ENCODE data around the gene P2RY14. TPM values are rescaled to one million over a fixed set of nuclear protein-coding genes. Genes with fewer than 3 reads are reported as not detected.

Gene P2RY14
- total RNA-seq, 2 donors from 2014 or later = 1.8 TPM; not detected in 1

DNA sequence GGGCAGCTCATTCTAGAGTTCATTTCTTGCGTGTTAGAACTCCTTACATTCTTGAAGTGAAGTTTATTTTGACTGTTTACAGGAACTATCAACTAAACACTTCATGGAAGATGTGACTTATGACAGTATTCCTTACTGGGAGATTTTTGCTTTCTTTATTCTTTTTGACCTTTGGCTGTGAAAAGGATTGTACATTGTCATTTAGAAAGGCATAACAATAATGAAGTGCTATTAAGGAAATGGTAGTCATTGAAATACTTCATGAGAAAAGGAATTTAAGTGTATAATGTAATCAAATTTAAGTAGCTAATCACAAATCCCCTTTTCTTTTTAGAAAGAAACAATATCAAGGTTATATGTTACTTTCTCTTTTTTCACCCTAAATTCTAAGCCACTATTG, 11.3 kb downstream of the P2RY14 start:
- intact Hi-C loops (cut with DNase I) = loop anchor here (5.0 kb wide), 1 partner anchor 35 kb away; no protein-coding TSS in a partner anchor
- no peak for TF ChIP-seq POLR2A (IDR thresholded peaks at IDR 0.05)
- TF ChIP-seq, protein P1, sequence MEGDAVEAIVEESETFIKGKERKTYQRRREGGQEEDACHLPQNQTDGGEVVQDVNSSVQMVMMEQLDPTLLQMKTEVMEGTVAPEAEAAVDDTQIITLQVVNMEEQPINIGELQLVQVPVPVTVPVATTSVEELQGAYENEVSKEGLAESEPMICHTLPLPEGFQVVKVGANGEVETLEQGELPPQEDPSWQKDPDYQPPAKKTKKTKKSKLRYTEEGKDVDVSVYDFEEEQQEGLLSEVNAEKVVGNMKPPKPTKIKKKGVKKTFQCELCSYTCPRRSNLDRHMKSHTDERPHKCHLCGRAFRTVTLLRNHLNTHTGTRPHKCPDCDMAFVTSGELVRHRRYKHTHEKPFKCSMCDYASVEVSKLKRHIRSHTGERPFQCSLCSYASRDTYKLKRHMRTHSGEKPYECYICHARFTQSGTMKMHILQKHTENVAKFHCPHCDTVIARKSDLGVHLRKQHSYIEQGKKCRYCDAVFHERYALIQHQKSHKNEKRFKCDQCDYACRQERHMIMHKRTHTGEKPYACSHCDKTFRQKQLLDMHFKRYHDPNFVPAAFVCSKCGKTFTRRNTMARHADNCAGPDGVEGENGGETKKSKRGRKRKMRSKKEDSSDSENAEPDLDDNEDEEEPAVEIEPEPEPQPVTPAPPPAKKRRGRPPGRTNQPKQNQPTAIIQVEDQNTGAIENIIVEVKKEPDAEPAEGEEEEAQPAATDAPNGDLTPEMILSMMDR (IDR thresholded peaks at IDR 0.05) = no peak

GRCh38 chr3:151265866-151266265, 12.5 kb downstream of the P2RY14 start:
- Histone ChIP-seq H3K4me1 (no peaks in the 10 kb centered on the region), H3K4me3 (no peak overlapping the region), H3K27me3 (no peaks in the 10 kb centered on the region), H3K36me3 (replicated peaks in 1 of 2; ENCODE audit: insufficient read depth in 1 of 2, low read depth in 2 of 2) (no peaks in the 10 kb centered on the region), H3K9me3 (no peaks in the 10 kb centered on the region), H3K27ac (no peak overlapping the region)
- WGBS, 2 donors = 65 to 74% methylated on average over 5 of the region's 5 CpGs
- intact Hi-C loops (cut with DNase I) = loop anchor here (5.0 kb wide), 1 partner anchor 34 kb away; no protein-coding TSS in a partner anchor
- no peak for TF ChIP-seq POLR2A (IDR thresholded peaks at IDR 0.05)
- TF ChIP-seq, protein P1 (IDR thresholded peaks at IDR 0.05) = no peak
- peak in 1 of 4 donors; percentile 29 for DNase-seq
- no peak for ATAC-seq

More for the DNA sequence above, 11.3 kb downstream of the P2RY14 start:
- Histone ChIP-seq H3K9me3 (no peaks in the 10 kb centered on the region), H3K27me3 (no peaks in the 10 kb centered on the region), H3K36me3 (replicated peaks in 1 of 2; ENCODE audit: insufficient read depth in 1 of 2, low read depth in 2 of 2) (no peaks in the 10 kb centered on the region), H3K4me1 (no peaks in the 10 kb centered on the region), H3K27ac (no peak overlapping the region), H3K4me3 (no peak overlapping the region)
- ATAC-seq = no peak
- DNase-seq = no peak
- 85 to 86% methylated on average over 1 of the region's 1 CpG for WGBS, 2 donors

DNA sequence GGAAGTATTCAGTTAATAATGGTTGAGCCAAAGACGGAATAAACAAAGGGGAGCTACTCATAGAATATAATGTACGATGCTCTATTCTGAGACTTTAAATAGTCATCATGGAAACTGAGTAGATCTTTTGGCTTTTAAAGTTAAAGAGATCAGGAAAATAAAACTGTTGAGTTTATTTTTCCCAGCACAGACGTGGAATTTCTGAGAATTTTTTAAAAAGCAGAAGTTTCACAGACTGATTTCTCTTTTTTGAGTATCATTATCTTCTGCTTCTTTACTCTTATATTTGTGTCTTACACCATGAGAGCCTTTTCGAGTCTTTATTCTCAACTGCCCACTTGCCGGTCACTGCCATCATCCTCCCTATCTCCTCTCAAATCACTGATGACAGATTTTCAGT, 13.2 kb downstream of the P2RY14 start:
- no peak for DNase-seq
- Histone ChIP-seq H3K27ac (no peak overlapping the region), H3K36me3 (replicated peaks in 1 of 2; ENCODE audit: insufficient read depth in 1 of 2, low read depth in 2 of 2) (no peaks in the 10 kb centered on the region), H3K9me3 (no peaks in the 10 kb centered on the region), H3K4me3 (no peak overlapping the region), H3K4me1 (no peaks in the 10 kb centered on the region), H3K27me3 (no peaks in the 10 kb centered on the region)
- intact Hi-C loops (cut with DNase I) = loop anchor here (5.0 kb wide), 1 partner anchor 33 kb away; no protein-coding TSS in a partner anchor
- no peak for TF ChIP-seq POLR2A (IDR thresholded peaks at IDR 0.05)
- TF ChIP-seq, protein P1 (IDR thresholded peaks at IDR 0.05) = no peak
- 78 to 85% methylated on average over 5 of the region's 5 CpGs for WGBS, 2 donors
- no peak for ATAC-seq

DNA sequence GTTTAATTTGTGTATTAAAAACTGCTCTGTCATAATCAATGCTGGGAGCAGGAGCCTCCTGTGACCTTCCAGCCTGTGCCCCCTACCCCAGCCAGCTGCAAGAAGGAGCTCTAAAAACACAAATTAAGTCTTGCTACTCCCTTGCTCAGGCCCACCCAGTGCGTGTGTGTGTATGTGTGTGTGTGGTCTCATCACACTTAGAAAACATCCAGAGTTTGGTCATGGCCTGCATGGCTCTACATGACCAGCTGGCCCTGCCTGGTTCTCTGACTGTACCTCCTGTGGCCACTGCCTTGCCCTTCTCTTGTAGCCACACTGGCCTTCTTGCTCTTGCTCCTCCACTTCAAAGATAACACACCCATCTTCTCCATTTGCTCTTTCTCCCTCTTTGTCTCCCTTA, 13.7 kb downstream of the P2RY14 start:
- intact Hi-C loops (cut with DNase I) = loop anchor here (5.0 kb wide), 1 partner anchor 32 kb away; no protein-coding TSS in a partner anchor
- Histone ChIP-seq H3K4me1 (no peaks in the 10 kb centered on the region), H3K27me3 (no peaks in the 10 kb centered on the region), H3K36me3 (replicated peaks in 1 of 2; ENCODE audit: insufficient read depth in 1 of 2, low read depth in 2 of 2) (no peaks in the 10 kb centered on the region), H3K9me3 (no peaks in the 10 kb centered on the region), H3K27ac (no peak overlapping the region), H3K4me3 (no peak overlapping the region)
- WGBS, 2 donors = 88 to 100% methylated on average over 1 of the region's 1 CpG
- no peak for ATAC-seq
- TF ChIP-seq POLR2A (IDR thresholded peaks at IDR 0.05) = no peak
- TF ChIP-seq, protein P1 (IDR thresholded peaks at IDR 0.05) = no peak
- no peak for DNase-seq

- H3K4me3 ChIP-seq = no peak overlapping the region
- H3K36me3 ChIP-seq (replicated peaks in 1 of 2; ENCODE audit: insufficient read depth in 1 of 2, low read depth in 2 of 2) = no peaks in the 10 kb centered on the region
- no peak for DNase-seq
- H3K4me1 ChIP-seq = no peaks in the 10 kb centered on the region
- intact Hi-C loops (cut with DNase I) = no loop called here
- ATAC-seq = no peak
- 77 to 90% methylated on average over 8 of the region's 8 CpGs for WGBS, 2 donors
- no peaks in the 10 kb centered on the region for H3K9me3 ChIP-seq
- H3K27me3 ChIP-seq = no peaks in the 10 kb centered on the region
- TF ChIP-seq, protein P1 (IDR thresholded peaks at IDR 0.05) = no peak
- TF ChIP-seq POLR2A (IDR thresholded peaks at IDR 0.05) = no peak
- no peak overlapping the region for H3K27ac ChIP-seq
Measured at GRCh38 chr3:151262871-151263525, 15.3 kb downstream of the P2RY14 start.
